Effector memory CD4-positive, alpha-beta T cell (primary cell): Measurements from ENCODE around the gene UBE3B.

ENCODE experiments used
- DNase-seq, 3 donors: peaks; one replicate each; pipeline ENCODE4 v3.0.0-alpha.2; 2020
- H3K27ac ChIP-seq: 2 replicates; pipeline ENCODE4 v1.7.0; 2013; ENCODE audit warnings: mild to moderate bottlenecking, low read length, moderate library complexity; ENCODE audit not compliant: insufficient read depth, poor library complexity, severe bottlenecking
- H3K27me3 ChIP-seq: replicated peaks from 2 replicates; pipeline ENCODE4 v1.7.0; 2013; ENCODE audit warnings: mild to moderate bottlenecking, low read length; ENCODE audit not compliant: insufficient read depth, control insufficient read depth, poor library complexity, severe bottlenecking
- H3K36me3 ChIP-seq: 2 replicates; pipeline ENCODE4 v1.7.0; 2013; ENCODE audit warnings: mild to moderate bottlenecking, low read length, moderate library complexity; ENCODE audit not compliant: control insufficient read depth, insufficient read depth
- H3K4me1 ChIP-seq: 2 replicates; pipeline ENCODE4 v1.7.0; 2013; ENCODE audit warnings: low read length, mild to moderate bottlenecking; ENCODE audit not compliant: control insufficient read depth, insufficient read depth, poor library complexity, severe bottlenecking
- H3K4me3 ChIP-seq: 2 replicates; pipeline ENCODE4 v1.7.0; 2013; ENCODE audit warnings: low read length, low read depth, mild to moderate bottlenecking; ENCODE audit not compliant: insufficient read depth, poor library complexity, severe bottlenecking
- H3K9me3 ChIP-seq: 2 replicates; pipeline ENCODE4 v1.7.0; 2013; ENCODE audit warnings: mild to moderate bottlenecking, low read length, moderate library complexity; ENCODE audit not compliant: control insufficient read depth

The UBE3B gene

GRCh38 chr12:109523504-109523903, 46.1 kb downstream of the UBE3B start:
- no peak overlapping the region for H3K27ac ChIP-seq
- H3K27me3 ChIP-seq, result no peaks in the 10 kb centered on the region
- no peak for DNase-seq
- no peaks in the 10 kb centered on the region for H3K9me3 ChIP-seq
- peaks cover 74% of the 10 kb centered on the region for H3K36me3 ChIP-seq
- H3K4me3 ChIP-seq, result no peak overlapping the region
- no peaks in the 10 kb centered on the region for H3K4me1 ChIP-seq

GRCh38 chr12:109524466-109525278, 47.2 kb downstream of the UBE3B start:
- Histone ChIP-seq H3K4me1 (no peaks in the 10 kb centered on the region), H3K27me3 (no peaks in the 10 kb centered on the region), H3K4me3 (no peak overlapping the region), H3K9me3 (no peaks in the 10 kb centered on the region), H3K27ac (no peak overlapping the region), H3K36me3 (peaks cover 78% of the 10 kb centered on the region)
- no peak for DNase-seq

- Histone ChIP-seq H3K27me3 (no peaks in the 10 kb centered on the region), H3K4me3 (no peak overlapping the region), H3K36me3 (peaks cover 78% of the 10 kb centered on the region), H3K27ac (no peak overlapping the region), H3K9me3 (no peaks in the 10 kb centered on the region), H3K4me1 (no peaks in the 10 kb centered on the region)
- no peak for DNase-seq
These were observed 47.8 kb downstream of the UBE3B start for GRCh38 chr12:109525279-109525585.

- DNase-seq, result no peak
- H3K36me3 ChIP-seq, result peaks cover 69% of the 10 kb centered on the region
These were observed 50.2 kb downstream of the UBE3B start for GRCh38 chr12:109527489-109528123.

GRCh38 chr12:109529691-109530640, 52.5 kb downstream of the UBE3B start:
- no peaks in the 10 kb centered on the region for H3K9me3 ChIP-seq
- no peak for DNase-seq
- H3K4me3 ChIP-seq, result no peak overlapping the region
- H3K27ac ChIP-seq, result no peak overlapping the region
- H3K36me3 ChIP-seq, result peaks cover 56% of the 10 kb centered on the region
- H3K4me1 ChIP-seq, result no peaks in the 10 kb centered on the region
- H3K27me3 ChIP-seq, result no peaks in the 10 kb centered on the region

More at GRCh38 chr12:109527489-109528123, 50.2 kb downstream of the UBE3B start:
- no peaks in the 10 kb centered on the region for H3K9me3 ChIP-seq
- H3K27me3 ChIP-seq, result no peaks in the 10 kb centered on the region
- H3K4me3 ChIP-seq, result no peak overlapping the region
- H3K27ac ChIP-seq, result no peak overlapping the region
- no peaks in the 10 kb centered on the region for H3K4me1 ChIP-seq

GRCh38 chr12:109531411-109531810, 54.0 kb downstream of the UBE3B start:
- Histone ChIP-seq H3K9me3 (no peaks in the 10 kb centered on the region), H3K27me3 (no peaks in the 10 kb centered on the region), H3K36me3 (peaks cover 48% of the 10 kb centered on the region), H3K27ac (no peak overlapping the region), H3K4me1 (no peaks in the 10 kb centered on the region), H3K4me3 (no peak overlapping the region)
- no peak for DNase-seq

GRCh38 chr12:109532721-109533486, 55.5 kb downstream of the UBE3B start:
- no peak overlapping the region for H3K27ac ChIP-seq
- DNase-seq, result no peak
- H3K9me3 ChIP-seq, result no peaks in the 10 kb centered on the region
- H3K4me3 ChIP-seq, result no peak overlapping the region
- no peaks in the 10 kb centered on the region for H3K4me1 ChIP-seq
- no peaks in the 10 kb centered on the region for H3K27me3 ChIP-seq
- peaks cover 37% of the 10 kb centered on the region for H3K36me3 ChIP-seq

- no peak overlapping the region for H3K27ac ChIP-seq
- no peak for DNase-seq
- H3K9me3 ChIP-seq, result no peaks in the 10 kb centered on the region
- H3K4me3 ChIP-seq, result no peak overlapping the region
- H3K36me3 ChIP-seq, result peaks cover 37% of the 10 kb centered on the region
- H3K4me1 ChIP-seq, result no peaks in the 10 kb centered on the region
- H3K27me3 ChIP-seq, result no peaks in the 10 kb centered on the region
These were observed 56.0 kb downstream of the UBE3B start for GRCh38 chr12:109533487-109533740.

GRCh38 chr12:109534456-109534855, 57.0 kb downstream of the UBE3B start:
- Histone ChIP-seq H3K4me1 (no peaks in the 10 kb centered on the region), H3K27ac (no peak overlapping the region), H3K36me3 (peaks cover 31% of the 10 kb centered on the region), H3K4me3 (no peak overlapping the region), H3K27me3 (no peaks in the 10 kb centered on the region), H3K9me3 (no peaks in the 10 kb centered on the region)
- DNase-seq, result no peak
